ENCODE data around the gene MTG1. TPM values are rescaled to one million over a fixed set of nuclear protein-coding genes. Genes with fewer than 3 reads are reported as not detected.
"Not testable (repeated sequence)": the region's sequence is repeated elsewhere in the genome, so short reads cannot be mapped to it uniquely, and the experiment has no call there.

The MTG1 gene
- total and polyA plus RNA-seq, 4 donors, result 23.4 to 91.2 (median 42.8) TPM

DNA sequence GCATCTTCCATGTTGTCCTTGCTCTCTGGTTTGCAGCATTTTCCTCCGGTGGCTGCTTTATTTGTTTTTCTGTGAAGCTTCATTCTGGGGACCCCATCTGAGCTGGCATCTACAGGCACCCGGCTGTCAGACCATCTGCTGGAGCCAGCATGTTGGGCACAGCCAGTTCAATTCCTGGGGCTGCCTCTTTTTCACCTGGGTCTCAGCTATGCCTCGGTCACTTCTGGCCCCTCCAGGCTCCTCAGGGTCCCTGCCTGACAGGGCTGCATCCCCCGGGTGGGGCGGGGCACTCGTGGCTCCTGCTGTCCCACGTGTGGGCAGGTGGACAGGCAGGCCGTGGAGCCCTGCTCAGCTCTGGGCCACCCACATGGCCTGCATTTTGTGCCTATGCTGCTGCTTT lies 67.9 kb downstream of the MTG1 start:
- Histone ChIP-seq H3K36me3 (ENCODE audit: control insufficient read depth, insufficient read depth, low read length) (peaks cover 3% of the 10 kb centered on the region), H3K4me1 (ENCODE audit: control insufficient read depth, insufficient read depth, low read length) (no peaks in the 10 kb centered on the region), H3K27me3 (ENCODE audit: control insufficient read depth, insufficient read depth, low read length) (peaks cover 2% of the 10 kb centered on the region), H3K27ac (ENCODE audit: low read depth, low read length) (no peak overlapping the region), H3K4me3 (ENCODE audit: low read depth, low read length) (no peak overlapping the region), H3K9me3 (ENCODE audit: control insufficient read depth, insufficient read depth, low read length) (no peaks in the 10 kb centered on the region)
- 70% methylated on average over 8 of the region's 8 CpGs for WGBS (ENCODE audit: insufficient coverage)
- DNase-seq (ENCODE audit: low read depth in 4 of 6, low spot score in 6 of 6), result no peak

DNA sequence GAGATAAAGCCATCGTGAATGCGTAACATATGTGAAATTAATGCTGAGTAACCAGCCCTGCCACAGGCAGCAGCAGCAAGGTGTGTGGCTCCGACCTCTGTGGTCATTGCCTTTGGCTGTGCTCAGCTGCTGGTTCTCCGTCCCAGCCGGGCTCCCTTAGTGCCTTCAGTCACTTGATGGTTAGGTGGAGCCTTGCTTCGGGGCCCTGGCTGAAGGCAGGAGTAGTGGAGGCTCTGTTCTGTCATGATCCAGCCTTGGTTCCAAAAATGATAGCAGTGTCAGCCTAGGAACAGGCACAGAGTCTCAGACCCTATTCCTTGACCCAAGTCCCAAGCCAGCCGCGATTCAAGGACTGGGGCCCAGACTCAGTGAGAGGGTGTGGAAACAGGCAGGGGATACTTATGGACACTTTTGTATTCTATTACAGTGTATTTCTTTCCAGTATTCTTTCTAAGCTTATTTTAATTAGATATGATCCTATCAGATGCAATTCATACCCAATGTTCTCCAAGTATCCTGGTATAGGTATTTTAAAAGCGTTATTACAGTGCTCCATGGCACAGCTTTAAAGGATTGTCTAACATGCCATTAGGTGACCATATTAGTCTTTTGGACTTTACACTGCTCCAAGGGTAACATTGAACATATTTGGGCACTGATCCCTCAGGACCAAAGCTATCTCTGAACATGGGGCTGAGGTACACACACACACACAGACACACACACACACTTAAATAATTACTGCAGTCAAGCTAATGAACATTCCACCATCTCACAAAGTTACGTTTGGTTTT lies 68.8 kb downstream of the MTG1 start:
- no peaks in the 10 kb centered on the region for H3K4me1 ChIP-seq (ENCODE audit: control insufficient read depth, insufficient read depth, low read length)
- H3K9me3 ChIP-seq (ENCODE audit: control insufficient read depth, insufficient read depth, low read length), result no peaks in the 10 kb centered on the region
- H3K27me3 ChIP-seq (ENCODE audit: control insufficient read depth, insufficient read depth, low read length), result peaks cover 2% of the 10 kb centered on the region
- WGBS (ENCODE audit: insufficient coverage), result 75% methylated on average over 5 of the region's 10 CpGs
- H3K4me3 ChIP-seq (ENCODE audit: low read depth, low read length), result no peak overlapping the region
- H3K27ac ChIP-seq (ENCODE audit: low read depth, low read length), result no peak overlapping the region
- no peak for DNase-seq (ENCODE audit: low read depth in 4 of 6, low spot score in 6 of 6)
- peaks cover 6% of the 10 kb centered on the region for H3K36me3 ChIP-seq (ENCODE audit: control insufficient read depth, insufficient read depth, low read length)

DNA sequence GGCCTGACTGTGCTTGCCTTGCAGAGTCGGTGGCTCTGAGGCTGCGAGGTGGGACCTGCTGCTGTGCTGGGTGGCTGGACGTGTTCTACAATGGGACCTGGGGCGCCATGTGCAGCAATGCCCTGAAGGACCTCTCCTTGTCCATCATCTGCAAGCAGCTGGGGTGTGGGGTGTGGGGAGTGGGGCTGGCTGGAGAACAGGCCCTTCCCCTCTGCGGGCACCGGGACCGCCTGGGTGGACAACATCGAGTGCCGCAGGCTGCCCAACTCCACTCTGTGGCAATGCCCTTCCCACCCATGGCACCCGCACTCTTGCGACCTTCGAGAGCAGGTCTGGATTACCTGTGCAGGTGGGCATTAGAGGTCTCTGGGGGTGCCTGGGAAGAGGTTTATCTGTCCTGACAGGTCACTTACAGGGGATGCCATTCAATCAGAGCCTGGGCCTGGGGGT lies 70.7 kb downstream of the MTG1 start:
- Histone ChIP-seq H3K27me3 (ENCODE audit: control insufficient read depth, insufficient read depth, low read length) (peaks cover 2% of the 10 kb centered on the region), H3K9me3 (ENCODE audit: control insufficient read depth, insufficient read depth, low read length) (no peaks in the 10 kb centered on the region), H3K27ac (ENCODE audit: low read depth, low read length) (no peak overlapping the region), H3K4me1 (ENCODE audit: control insufficient read depth, insufficient read depth, low read length) (no peaks in the 10 kb centered on the region), H3K36me3 (ENCODE audit: control insufficient read depth, insufficient read depth, low read length) (peaks cover 6% of the 10 kb centered on the region), H3K4me3 (ENCODE audit: low read depth, low read length) (no peak overlapping the region)
- DNase-seq (ENCODE audit: low read depth in 4 of 6, low spot score in 6 of 6), result no peak
- WGBS (ENCODE audit: insufficient coverage), result 93% methylated on average over 7 of the region's 12 CpGs

DNA sequence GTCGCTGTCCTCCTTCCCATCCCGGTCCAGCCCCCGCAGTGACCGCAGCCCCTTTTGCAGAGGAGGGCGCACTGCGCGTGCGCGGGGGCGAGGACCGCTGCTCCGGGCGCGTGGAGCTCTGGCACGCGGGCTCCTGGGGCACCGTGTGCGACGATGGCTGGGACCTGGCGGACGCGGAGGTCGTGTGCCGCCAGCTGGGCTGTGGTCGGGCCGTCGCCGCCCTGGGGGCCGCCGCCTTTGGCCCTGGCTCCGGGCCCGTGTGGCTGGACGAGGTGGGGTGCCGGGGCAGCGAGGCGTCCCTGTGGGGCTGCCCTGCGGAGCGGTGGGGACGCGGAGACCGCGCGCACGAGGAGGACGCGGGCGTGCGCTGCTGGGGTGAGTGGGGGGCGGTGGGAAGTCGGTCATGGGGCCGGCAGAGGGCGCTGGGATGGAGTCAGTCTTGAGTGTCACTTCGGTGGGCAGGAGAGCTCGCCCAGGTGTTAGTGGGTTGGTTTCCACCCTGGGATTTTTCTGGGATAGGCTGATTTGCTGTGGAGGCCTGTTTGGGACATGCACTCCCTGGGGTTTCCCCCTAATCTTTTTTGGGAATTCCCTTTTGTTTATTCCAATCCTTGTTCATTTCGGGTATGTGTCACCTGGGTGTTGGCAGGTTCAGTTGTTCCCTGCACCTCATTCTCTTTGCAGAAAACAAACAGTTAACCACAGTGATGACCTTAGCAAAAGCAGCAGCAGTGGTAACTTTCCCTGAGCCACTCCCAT lies 71.4 kb downstream of the MTG1 start:
- WGBS (ENCODE audit: insufficient coverage), result 10% methylated on average over 54 of the region's 55 CpGs
- H3K36me3 ChIP-seq (ENCODE audit: control insufficient read depth, insufficient read depth, low read length), result peaks cover 6% of the 10 kb centered on the region
- H3K4me3 ChIP-seq (ENCODE audit: low read depth, low read length), result no peak overlapping the region
- H3K9me3 ChIP-seq (ENCODE audit: control insufficient read depth, insufficient read depth, low read length), result no peaks in the 10 kb centered on the region
- no peaks in the 10 kb centered on the region for H3K4me1 ChIP-seq (ENCODE audit: control insufficient read depth, insufficient read depth, low read length)
- no peak for DNase-seq (ENCODE audit: low read depth in 4 of 6, low spot score in 6 of 6)
- H3K27me3 ChIP-seq (ENCODE audit: control insufficient read depth, insufficient read depth, low read length), result peaks cover 2% of the 10 kb centered on the region
- H3K27ac ChIP-seq (ENCODE audit: low read depth, low read length), result no peak overlapping the region

DNA sequence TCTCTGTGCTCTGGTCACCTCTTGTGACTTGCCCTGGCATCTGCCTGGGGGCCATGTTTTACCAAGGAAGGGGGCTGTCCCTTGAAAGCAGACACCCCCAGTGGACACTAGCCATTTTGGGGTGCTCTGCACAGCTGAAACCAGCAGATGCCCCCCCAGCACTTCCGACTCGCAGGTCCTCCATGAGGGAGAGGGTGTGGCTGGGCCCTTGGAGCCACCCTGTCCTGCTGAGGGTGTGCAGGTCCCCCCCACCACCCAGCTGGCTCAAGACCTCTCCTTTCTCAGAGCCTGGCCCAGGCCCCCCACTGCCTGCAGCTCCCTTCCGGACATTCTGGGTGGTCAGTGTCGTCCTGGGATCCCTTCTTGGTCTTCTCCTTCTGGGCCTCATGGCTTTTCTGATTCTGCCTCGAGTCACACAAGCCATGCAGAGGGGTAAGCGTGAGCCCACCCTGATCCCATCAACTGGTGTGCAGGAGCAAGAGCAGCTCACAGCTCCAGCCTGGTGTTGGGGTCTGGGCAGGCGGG lies 72.1 kb downstream of the MTG1 start:
- peaks cover 2% of the 10 kb centered on the region for H3K27me3 ChIP-seq (ENCODE audit: control insufficient read depth, insufficient read depth, low read length)
- WGBS (ENCODE audit: insufficient coverage), result 70% methylated on average over 6 of the region's 7 CpGs
- H3K4me3 ChIP-seq (ENCODE audit: low read depth, low read length), result no peak overlapping the region
- H3K4me1 ChIP-seq (ENCODE audit: control insufficient read depth, insufficient read depth, low read length), result no peaks in the 10 kb centered on the region
- H3K27ac ChIP-seq (ENCODE audit: low read depth, low read length), result no peak overlapping the region
- peaks cover 6% of the 10 kb centered on the region for H3K36me3 ChIP-seq (ENCODE audit: control insufficient read depth, insufficient read depth, low read length)
- no peaks in the 10 kb centered on the region for H3K9me3 ChIP-seq (ENCODE audit: control insufficient read depth, insufficient read depth, low read length)
- DNase-seq (ENCODE audit: low read depth in 4 of 6, low spot score in 6 of 6), result no peak

DNA sequence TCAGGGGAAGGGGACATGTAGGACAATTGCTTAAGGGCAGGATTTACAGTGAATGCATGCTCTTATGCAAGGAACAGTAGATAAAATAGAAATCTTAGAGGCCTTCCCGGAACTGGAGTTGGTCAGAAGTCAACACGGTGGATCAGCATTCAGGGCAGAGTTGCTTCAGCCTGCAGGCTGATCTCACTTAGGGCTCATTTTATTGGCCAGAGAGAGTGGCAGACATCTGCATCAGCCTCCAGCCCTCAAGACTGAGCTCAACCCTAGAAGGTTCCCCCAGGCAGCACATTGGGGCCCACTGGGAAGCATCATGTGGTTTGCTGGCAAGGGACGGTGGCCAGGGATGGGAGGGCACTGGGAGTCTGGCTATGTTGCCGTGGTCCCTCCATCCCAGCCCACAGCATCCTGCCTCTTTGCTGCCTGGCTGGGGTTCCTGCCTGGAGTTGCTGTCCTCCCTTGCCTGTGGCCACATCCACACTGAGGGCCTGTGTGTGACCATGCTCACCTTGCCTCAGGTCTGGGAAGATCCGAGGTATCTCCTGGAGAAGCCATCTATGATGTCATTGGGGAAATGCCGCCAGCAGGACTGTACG lies 72.8 kb downstream of the MTG1 start:
- no peak for DNase-seq (ENCODE audit: low read depth in 4 of 6, low spot score in 6 of 6)
- peaks cover 6% of the 10 kb centered on the region for H3K36me3 ChIP-seq (ENCODE audit: control insufficient read depth, insufficient read depth, low read length)
- H3K4me3 ChIP-seq (ENCODE audit: low read depth, low read length), result no peak overlapping the region
- no peaks in the 10 kb centered on the region for H3K4me1 ChIP-seq (ENCODE audit: control insufficient read depth, insufficient read depth, low read length)
- WGBS (ENCODE audit: insufficient coverage), result 86% methylated on average over 7 of the region's 7 CpGs
- H3K27me3 ChIP-seq (ENCODE audit: control insufficient read depth, insufficient read depth, low read length), result peaks cover 2% of the 10 kb centered on the region
- H3K9me3 ChIP-seq (ENCODE audit: control insufficient read depth, insufficient read depth, low read length), result no peaks in the 10 kb centered on the region
- no peak overlapping the region for H3K27ac ChIP-seq (ENCODE audit: low read depth, low read length)

DNA sequence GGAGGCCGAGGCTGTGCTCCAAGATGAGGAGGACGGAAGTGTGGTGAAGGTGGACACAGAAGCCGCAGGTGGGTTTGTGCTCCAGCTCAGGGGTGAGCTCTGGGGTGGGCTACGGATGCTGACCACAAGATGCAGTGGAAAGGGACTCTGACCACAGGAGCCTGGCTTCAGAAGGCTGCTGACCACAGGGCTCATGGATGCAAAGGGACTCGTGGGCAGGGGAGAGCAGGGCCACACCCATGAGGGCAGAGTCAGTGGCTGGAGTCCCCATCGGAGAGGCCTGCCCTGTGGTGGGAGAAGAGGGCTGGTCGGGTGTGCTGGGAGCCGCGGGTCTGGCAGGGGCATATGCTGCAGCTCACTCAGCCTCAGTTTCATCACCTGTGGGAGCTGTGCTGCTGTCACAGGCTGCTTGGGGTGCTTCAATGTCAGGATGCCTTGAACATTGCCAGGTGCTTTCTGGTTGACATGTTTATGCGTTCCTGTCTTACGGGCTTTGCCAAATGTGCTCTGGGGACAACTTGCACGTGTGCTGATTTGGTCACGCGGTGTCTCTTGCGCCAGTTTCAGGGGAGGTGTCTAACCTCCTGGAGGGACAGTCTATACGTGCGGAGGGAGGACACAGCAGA lies 73.4 kb downstream of the MTG1 start:
- no peak overlapping the region for H3K27ac ChIP-seq (ENCODE audit: low read depth, low read length)
- no peaks in the 10 kb centered on the region for H3K4me1 ChIP-seq (ENCODE audit: control insufficient read depth, insufficient read depth, low read length)
- WGBS (ENCODE audit: insufficient coverage), result 85% methylated on average over 17 of the region's 17 CpGs
- H3K27me3 ChIP-seq (ENCODE audit: control insufficient read depth, insufficient read depth, low read length), result peaks cover 2% of the 10 kb centered on the region
- peaks cover 3% of the 10 kb centered on the region for H3K36me3 ChIP-seq (ENCODE audit: control insufficient read depth, insufficient read depth, low read length)
- H3K9me3 ChIP-seq (ENCODE audit: control insufficient read depth, insufficient read depth, low read length), result no peaks in the 10 kb centered on the region
- no peak overlapping the region for H3K4me3 ChIP-seq (ENCODE audit: low read depth, low read length)
- DNase-seq (ENCODE audit: low read depth in 4 of 6, low spot score in 6 of 6), result no peak

DNA sequence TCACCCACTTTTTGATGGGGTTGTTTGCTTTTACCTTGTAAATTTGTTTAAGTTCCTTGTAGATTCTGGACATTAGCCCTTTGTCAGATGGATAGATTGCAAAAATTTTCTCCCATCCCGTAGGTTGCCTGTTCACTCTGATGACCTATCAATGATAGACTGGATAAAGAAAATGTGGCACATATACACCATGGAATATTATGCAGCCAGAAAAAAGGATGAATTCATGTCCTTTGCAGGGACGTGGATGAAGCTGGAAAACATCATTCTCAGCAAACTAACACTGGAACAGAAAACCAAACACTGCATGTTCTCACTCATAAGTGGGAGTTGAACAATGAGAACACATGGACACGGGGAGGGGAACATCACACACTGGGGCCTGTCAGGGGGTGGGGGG lies 75.2 kb downstream of the MTG1 start:
- H3K36me3 ChIP-seq (ENCODE audit: control insufficient read depth, insufficient read depth, low read length); H3K27ac ChIP-seq (ENCODE audit: low read depth, low read length); H3K4me1 ChIP-seq (ENCODE audit: control insufficient read depth, insufficient read depth, low read length); H3K27me3 ChIP-seq (ENCODE audit: control insufficient read depth, insufficient read depth, low read length); H3K4me3 ChIP-seq (ENCODE audit: low read depth, low read length); DNase-seq (ENCODE audit: low read depth in 4 of 6, low spot score in 6 of 6); H3K9me3 ChIP-seq (ENCODE audit: control insufficient read depth, insufficient read depth, low read length): not testable (repeated sequence)
- no CpG with 5 or more reads among the region's 3 CpGs for WGBS (ENCODE audit: insufficient coverage)

DNA sequence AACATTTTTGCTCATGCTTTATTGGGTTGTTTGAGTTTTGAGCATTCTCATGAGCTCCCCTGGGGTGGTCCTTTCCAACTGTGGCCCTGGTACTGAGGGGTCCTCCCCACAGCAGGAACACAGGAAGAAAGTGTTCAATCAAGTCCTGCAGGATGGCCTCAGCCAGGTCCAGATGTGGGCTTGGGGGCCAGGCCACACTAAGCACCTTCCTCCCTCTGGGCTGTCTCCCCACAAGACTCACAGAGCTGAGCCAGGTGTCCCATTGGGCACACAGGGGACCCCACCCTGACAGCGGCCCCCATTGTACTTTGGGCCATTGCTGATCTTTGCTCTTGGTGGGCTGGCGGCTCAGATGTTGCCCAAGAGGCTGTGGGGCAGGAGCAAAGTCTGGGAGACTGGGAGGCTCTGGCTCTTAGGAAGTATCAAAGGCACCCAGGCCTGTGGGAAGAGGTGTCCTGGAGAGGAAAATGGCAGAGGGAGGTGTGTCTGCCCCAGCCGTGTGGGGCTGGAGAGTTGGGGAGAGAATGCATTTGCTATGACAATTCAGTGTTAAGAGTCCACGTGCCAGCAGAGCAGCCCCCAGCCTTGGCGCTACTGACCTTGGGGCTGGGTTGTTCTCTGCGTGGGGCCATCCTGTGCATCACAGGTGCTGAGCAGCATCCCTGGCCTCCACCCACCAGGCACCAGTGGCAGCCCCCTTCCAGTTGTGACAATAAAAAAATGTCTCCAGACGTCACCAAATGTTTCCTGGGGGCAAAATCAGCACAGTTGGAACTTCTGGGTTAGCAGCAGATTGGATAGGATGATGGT lies 77.5 kb downstream of the MTG1 start:
- Histone ChIP-seq H3K27me3 (ENCODE audit: control insufficient read depth, insufficient read depth, low read length) (no peaks in the 10 kb centered on the region), H3K4me3 (ENCODE audit: low read depth, low read length) (no peak overlapping the region), H3K9me3 (ENCODE audit: control insufficient read depth, insufficient read depth, low read length) (no peaks in the 10 kb centered on the region), H3K36me3 (ENCODE audit: control insufficient read depth, insufficient read depth, low read length) (peaks cover 3% of the 10 kb centered on the region), H3K27ac (ENCODE audit: low read depth, low read length) (no peak overlapping the region), H3K4me1 (ENCODE audit: control insufficient read depth, insufficient read depth, low read length) (no peaks in the 10 kb centered on the region)
- 81% methylated on average over 6 of the region's 7 CpGs for WGBS (ENCODE audit: insufficient coverage)
- no peak for DNase-seq (ENCODE audit: low read depth in 4 of 6, low spot score in 6 of 6)
